Activated gamma-delta T cell treated with Interleukin-2 at 50 U/mL for 16 hours (primary cell): Measurements from ENCODE around the gene RABEP2.
"Not testable (repeated sequence)": the region's sequence is repeated elsewhere in the genome, so short reads cannot be mapped to it uniquely, and the experiment has no call there.

Experiments used
- DNase-seq: peaks from one replicate; pipeline ENCODE4 v3.0.0-alpha.2; 2020

RABEP2 gene

DNA sequence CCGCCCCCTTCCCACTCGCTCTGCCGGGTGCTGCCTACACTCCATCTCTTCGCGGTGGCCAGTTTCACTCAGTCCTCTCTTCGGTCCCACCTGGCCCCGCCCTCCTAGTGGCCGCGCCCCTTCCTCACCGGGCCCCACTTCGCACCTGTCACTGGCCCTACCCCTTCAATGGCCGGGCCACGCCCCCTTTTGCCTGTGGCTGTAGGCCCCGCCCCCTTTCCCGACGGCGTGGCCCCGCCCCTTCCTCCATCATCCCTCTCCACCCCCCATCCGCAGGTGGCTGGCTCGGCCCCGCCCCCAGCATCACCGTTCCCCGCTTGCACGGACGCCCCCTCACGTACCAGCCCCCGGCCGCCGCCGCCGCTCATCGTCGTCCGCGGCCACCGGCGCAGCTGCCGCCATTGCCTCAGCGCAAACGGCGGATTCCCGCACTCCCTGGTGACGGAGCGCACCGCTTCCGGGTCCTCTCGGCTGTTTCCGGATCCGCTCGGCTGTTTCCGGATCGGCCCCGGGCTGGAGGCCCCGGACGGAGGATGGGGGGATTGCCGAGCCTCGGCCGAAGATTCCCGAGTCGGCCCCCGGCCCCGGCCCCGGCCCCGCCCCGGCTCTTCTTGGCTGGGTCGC is at the start of gene RABEP2:
Gene RABEP2 (minus strand): TSS at position 477 of the 624 bp plus-strand sequence. CDS start 75 bp downstream, at position 402.
- peak; percentile 96 for DNase-seq

- peak; percentile 89 for DNase-seq
Measured at GRCh38 chr16:28974437-28975157, 49.6 kb upstream of the RABEP2 start, which contains the start of gene SPNS1. TSS of gene SPNS1 (plus strand) at chr16:28974778. CDS start at chr16:28975152, 374 bp downstream.

GRCh38 chr16:28974007-28974436 is 49.0 kb upstream of the RABEP2 start:
- no peak for DNase-seq

DNA sequence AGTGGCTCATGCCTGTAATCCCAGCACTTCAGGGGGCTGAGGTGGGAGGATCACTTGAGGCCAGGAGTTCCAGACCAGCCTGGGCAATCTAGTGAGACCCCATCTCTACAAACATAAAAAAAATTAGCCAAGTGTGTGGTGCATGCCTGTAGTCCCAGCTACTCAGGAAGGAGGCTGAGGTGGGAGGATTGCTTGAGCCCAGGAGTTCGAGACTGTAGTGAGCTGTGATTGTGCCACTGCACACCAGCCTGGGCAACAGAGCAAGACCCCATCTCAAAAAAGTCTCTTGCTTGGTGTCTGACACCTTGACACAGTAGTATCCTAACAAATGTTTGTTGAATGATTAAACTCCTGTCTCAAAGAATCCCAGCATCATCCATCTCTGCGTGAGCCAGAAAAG is 44.7 kb upstream of the RABEP2 start:
- not testable (repeated sequence) for DNase-seq

DNA sequence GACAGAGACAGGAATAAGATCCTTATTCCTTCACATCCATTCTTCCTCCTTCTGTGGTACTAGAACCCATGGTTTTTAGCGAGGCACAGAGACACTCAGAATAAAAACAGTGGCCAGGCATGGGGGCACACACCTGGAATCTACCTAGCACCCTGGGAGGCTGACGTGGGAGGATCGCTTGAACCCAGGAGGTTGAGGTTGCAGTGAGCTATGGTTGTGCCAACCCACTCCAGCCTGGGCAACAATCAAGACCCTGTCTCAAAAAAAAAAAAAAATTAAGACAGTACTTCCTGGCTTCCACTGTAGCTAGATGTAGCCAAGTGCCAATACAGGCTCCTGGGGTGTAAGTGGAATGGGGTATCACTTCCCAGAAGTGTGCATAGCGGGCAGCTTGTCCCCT is 42.1 kb upstream of the RABEP2 start:
- no peak for DNase-seq

GRCh38 chr16:28964496-28964895 is 39.5 kb upstream of the RABEP2 start:
- DNase-seq: no peak

DNA sequence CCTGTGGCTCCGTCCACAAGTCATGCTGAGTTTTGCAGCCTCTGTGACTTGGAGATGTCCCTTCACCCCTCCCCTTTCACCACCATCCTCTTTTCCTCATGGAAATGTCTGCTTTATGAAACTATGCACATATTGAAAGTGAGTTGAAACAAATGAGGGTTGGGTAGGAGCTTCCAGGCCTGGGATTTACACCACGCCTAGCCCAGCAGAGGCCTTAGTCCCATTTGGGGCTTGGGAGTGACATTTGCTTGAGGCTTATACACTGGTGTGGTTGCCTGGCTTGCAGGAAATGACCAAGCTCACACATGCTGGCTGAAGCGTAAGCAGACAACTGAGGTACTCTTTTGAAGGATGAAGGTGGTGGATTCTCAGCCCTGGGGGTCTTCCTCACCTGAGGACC is 39.0 kb upstream of the RABEP2 start:
- no peak for DNase-seq

- no peak for DNase-seq
Measured at GRCh38 chr16:28958836-28959235, 33.8 kb upstream of the RABEP2 start.

- no peak for DNase-seq
Measured at GRCh38 chr16:28958216-28958615, 33.2 kb upstream of the RABEP2 start.

- no peak for DNase-seq
Measured at GRCh38 chr16:28951410-28951943, 26.4 kb upstream of the RABEP2 start.

GRCh38 chr16:28950648-28951409 is 25.8 kb upstream of the RABEP2 start, which contains the start of gene NFATC2IP:
TSS of gene NFATC2IP (plus strand) at chr16:28950937. CDS start at chr16:28951012, 75 bp downstream.
- peak; percentile 100 for DNase-seq

- no peak for DNase-seq
Measured at GRCh38 chr16:28946681-28947080, 21.6 kb upstream of the RABEP2 start.

DNA sequence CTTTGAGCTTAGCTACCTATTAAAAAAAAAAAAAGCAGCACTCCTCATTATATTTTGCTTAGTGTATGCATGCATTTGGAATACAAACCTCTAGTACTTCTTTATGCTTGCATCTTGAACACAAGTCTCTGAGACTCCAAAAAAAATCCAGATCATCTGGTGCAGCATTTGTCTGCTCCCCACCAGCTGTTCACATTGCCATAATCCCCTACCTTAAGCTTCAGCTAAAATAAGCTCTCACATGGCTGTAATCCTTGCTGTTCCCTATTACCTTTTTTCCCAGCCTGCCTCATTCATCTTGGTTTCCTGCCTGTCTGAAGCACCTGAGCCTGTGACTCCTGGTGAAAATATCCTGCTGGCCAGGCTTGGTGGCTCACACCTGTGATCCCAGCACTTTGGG is 18.2 kb upstream of the RABEP2 start:
- DNase-seq: no peak

DNA sequence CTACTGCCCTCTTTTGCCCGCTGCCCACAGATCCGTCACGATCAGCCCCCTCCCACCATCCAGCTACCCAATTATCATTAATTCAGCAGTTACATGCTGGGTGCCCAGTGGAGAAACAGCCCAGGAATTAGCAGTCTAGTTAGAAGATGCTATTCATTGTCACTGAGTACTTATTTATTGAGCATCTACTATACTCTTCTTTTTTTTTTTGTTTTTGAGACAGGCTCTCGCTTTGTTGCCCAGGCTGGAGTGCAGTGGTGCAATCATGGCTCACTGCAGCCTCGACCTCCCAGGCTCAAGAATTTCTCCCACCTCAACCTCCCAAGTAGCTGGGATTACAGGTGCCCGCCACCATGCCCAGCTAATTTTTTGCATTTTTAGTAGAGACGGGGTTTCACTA is 14.8 kb upstream of the RABEP2 start:
- not testable (repeated sequence) for DNase-seq

GRCh38 chr16:28938721-28939120 is 13.7 kb upstream of the RABEP2 start:
- no peak for DNase-seq

DNA sequence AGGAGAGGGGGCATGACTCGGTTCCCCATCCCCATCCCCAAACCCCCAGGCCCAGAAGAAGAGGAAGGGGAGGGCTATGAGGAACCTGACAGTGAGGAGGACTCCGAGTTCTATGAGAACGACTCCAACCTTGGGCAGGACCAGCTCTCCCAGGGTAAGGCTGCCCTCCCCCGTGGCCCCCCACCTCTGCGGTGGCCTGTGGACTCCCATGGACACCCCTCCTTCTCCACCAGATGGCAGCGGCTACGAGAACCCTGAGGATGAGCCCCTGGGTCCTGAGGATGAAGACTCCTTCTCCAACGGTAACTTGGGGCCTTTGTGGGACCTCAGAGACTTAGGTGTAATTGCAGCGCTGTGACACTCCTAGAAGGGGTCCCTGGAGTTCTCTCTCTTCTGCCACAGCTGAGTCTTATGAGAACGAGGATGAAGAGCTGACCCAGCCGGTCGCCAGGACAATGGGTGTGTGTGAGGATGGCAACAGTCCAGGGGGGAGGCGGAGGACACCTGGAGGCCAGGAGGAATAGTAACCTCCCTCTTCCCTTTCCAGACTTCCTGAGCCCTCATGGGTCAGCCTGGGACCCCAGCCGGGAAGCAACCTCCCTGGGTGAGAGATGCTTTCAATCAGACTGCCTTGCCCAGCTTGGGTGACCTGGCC is 12.3 kb upstream of the RABEP2 start:
- no peak for DNase-seq

- no peak for DNase-seq
Measured at GRCh38 chr16:28936784-28937155, 11.7 kb upstream of the RABEP2 start.

DNA sequence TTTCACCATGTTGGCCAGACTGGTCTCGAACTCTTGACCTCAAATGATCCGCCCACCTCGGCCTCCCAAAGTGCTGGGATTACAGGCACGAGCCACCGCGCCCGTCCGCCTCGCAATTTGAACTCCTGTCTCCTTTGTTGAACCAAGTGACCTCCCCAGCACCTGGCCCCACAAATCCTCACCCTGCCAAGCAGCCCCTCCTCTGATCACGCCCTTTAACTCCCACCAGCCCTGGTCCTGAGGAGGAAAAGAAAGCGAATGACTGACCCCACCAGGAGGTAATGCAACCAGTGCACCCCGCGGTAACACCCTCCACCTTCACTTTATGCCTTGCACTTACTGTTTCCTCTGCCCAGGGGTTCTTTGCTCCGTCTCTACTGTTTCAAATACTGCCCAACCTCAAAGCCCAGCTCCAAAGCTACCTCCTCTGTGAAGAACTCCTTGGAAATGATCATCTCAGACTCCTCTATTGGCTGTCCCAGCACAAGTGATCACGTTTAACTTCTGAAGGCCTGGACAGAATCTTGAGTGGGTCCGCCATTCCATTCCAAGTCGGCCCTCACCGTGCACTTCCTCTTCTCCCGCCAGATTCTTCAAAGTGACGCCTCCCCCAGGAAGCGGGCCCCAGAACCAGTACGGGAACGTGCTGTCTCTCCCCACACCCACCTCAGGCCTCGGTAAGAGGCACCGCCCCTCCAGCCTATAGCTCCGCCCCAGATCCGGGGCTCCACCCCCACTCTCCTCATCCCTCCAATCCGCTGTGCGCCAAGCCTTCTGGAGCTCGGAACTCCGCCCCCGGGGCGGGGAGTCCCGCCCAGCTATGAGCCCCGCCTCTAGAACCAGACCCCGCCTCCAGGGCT is 11.1 kb upstream of the RABEP2 start:
- peak; percentile 70 for DNase-seq

DNA sequence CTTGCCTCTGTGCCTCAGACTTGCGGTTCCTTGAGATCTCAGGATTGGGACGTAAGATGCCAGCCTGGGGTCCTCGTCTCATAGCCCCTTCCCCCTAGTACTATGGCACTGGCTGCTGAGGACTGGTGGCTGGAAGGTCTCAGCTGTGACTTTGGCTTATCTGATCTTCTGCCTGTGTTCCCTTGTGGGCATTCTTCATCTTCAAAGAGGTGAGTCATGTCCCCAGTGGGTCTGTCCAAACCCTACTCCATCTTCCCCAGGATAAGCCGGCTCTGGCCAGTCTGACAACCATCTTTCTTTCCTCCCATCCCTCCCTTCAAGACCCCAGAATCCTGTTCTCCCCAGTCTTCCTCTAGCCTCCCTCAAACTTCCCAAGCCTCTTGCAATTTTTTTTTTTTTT is 10.3 kb upstream of the RABEP2 start:
- DNase-seq: no peak

DNA sequence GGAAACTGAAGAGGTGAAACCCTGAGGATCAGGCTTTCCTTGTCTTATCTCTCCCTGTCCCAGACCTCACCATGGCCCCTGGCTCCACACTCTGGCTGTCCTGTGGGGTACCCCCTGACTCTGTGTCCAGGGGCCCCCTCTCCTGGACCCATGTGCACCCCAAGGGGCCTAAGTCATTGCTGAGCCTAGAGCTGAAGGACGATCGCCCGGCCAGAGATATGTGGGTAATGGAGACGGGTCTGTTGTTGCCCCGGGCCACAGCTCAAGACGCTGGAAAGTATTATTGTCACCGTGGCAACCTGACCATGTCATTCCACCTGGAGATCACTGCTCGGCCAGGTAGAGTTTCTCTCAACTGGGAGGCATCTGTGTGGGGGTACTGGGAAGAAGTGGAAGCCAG is 8.1 kb upstream of the RABEP2 start:
- no peak for DNase-seq

DNA sequence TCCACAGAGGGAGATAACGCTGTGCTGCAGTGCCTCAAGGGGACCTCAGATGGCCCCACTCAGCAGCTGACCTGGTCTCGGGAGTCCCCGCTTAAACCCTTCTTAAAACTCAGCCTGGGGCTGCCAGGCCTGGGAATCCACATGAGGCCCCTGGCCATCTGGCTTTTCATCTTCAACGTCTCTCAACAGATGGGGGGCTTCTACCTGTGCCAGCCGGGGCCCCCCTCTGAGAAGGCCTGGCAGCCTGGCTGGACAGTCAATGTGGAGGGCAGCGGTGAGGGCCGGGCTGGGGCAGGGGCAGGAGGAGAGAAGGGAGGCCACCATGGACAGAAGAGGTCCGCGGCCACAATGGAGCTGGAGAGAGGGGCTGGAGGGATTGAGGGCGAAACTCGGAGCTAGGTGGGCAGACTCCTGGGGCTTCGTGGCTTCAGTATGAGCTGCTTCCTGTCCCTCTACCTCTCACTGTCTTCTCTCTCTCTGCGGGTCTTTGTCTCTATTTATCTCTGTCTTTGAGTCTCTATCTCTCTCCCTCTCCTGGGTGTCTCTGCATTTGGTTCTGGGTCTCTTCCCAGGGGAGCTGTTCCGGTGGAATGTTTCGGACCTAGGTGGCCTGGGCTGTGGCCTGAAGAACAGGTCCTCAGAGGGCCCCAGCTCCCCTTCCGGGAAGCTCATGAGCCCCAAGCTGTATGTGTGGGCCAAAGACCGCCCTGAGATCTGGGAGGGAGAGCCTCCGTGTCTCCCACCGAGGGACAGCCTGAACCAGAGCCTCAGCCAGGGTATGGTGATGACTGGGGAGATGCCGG is 7.5 kb upstream of the RABEP2 start:
- no peak for DNase-seq
